ENCODE data around the gene DCPS.
"Not testable (repeated sequence)": the region's sequence is repeated elsewhere in the genome, so short reads cannot be mapped to it uniquely, and the experiment has no call there.

The DCPS gene

DNA sequence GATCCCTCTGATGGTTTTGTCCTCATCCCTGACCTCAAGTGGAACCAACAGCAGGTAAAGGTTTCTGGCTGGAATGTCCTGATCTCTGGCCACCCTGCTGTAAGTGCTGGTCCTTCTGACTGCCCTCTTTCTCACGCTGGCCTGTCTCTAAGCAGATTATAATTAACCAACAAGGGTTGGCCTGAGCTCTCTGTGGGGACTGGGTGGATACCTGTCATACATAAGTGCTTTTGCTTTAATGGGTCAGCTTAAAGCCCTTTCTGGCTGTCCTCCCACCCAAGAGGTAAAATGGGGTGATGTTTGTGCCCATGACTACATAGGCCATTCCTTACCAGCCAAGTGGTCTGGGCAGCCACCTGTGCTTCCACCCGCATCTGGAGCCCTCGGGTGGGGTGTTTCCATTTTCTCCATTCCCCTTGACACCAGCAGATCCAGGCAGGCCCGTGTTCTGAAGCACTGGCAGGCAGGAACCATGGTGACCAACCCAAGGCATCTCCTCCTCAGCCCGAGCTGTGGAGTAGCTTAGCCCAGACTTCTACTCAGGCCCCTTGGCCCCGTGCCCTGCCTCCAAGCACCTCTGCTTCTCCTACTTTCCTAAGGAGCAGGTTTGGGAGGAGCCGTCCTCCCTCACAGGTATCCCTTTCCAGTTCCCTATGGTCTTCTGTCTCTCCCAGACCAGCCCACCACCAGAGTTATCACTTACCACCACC is 34.6 kb downstream of the DCPS start:
- Mint-ChIP-seq H3K27ac (peak overlapping the region; percentile 2), H3K4me3 (no peak overlapping the region), H3K27me3 (no peaks in the 10 kb centered on the region), H3K4me1 (peaks cover 9% of the 10 kb centered on the region in 2 donors), H3K9me3 (no peaks in the 10 kb centered on the region), H3K36me3 (peaks cover 35 to 81% of the 10 kb centered on the region in 2 donors)
- DNase-seq (no peak), ATAC-seq (replicated peaks) (no peak)

DNA sequence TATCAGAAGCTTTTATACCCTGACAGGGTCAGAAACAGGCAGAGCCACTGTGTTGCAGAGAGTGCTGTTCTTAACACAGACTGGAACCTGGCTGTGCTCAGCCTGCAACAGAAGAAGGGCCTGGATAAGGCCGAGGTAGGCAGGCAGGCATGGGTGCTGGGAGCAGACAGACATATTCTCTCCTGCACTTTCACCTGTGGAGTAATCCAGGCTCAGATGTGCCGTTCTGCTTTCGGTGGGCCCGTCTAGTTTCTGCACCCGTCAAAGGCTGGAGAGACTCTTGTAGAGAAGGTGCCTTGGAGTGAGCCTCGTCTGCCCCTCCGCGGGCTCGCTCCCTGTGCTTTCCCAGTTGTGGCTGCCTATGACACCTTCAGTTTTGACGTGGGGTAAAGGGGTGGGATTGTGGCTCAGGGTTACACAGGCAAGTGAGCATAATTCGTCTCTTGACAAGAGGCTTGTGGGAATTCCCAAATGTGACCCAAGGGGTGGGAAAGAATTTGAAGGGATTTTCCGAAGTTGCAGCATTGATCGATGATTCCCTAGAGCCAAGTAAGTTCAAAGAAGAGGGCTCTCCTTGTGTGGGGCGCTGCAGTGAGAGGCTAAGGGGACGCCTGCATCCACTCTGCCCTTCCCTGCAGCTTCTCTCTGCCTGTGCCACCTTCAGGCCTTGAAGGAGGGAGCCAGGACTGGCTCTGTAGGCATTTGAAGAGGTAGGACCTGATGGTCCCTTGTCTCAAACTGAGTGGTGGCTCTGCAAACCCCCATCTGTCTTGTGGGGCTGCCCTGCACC is 35.4 kb downstream of the DCPS start:
- ATAC-seq (replicated peaks), result no peak
- no peak for DNase-seq
- H3K36me3 Mint-ChIP-seq, result peaks cover 35 to 83% of the 10 kb centered on the region in 2 donors
- no peaks in the 10 kb centered on the region for H3K9me3 Mint-ChIP-seq
- no peaks in the 10 kb centered on the region for H3K27me3 Mint-ChIP-seq
- H3K4me1 Mint-ChIP-seq, result peaks cover 9% of the 10 kb centered on the region in 2 donors
- H3K27ac Mint-ChIP-seq, result peak overlapping the region; percentile 20
- no peak overlapping the region for H3K4me3 Mint-ChIP-seq

GRCh38 chr11:126339863-126340434 is 36.1 kb downstream of the DCPS start:
- H3K27ac Mint-ChIP-seq, result no peak overlapping the region
- no peak for DNase-seq
- H3K9me3 Mint-ChIP-seq, result no peaks in the 10 kb centered on the region
- no peak overlapping the region for H3K4me3 Mint-ChIP-seq
- no peaks in the 10 kb centered on the region for H3K27me3 Mint-ChIP-seq
- H3K36me3 Mint-ChIP-seq, result peaks cover 41 to 85% of the 10 kb centered on the region in 2 donors
- no peak for ATAC-seq (replicated peaks)
- H3K4me1 Mint-ChIP-seq, result peaks cover 8 to 9% of the 10 kb centered on the region in 2 donors

DNA sequence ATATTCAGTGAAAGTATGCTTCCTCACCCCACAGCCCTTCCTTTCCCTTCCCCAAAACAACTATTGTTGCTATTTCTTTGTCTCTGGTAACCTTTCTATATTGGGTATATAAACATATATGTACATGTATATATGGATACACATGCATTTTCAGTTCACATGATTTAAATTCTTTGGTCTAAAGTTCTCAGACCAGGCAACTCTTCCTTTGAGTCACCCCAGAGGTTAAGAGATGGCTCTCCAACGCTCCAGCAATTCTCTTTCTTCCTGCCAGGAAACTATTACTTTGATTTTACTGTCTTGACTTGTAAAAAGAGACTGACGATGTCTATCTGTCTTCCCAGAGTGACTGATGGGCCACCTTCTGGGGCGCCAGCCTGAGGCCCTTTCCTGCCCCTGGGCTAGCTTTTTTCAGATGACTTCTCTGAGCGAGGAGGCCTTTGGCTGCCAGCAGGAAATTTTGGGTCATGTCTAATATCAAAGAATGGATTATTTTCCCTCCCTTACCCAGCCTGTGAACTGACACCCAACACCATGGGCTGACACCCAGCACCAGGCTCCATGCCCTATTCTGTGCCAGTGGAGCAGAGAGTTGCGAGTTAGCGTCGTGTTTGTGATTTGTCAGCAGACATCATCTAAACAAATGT is 37.2 kb downstream of the DCPS start:
- Mint-ChIP-seq H3K27ac (no peak overlapping the region), H3K9me3 (no peaks in the 10 kb centered on the region), H3K36me3 (peaks cover 49 to 87% of the 10 kb centered on the region in 2 donors), H3K27me3 (no peaks in the 10 kb centered on the region), H3K4me3 (no peak overlapping the region), H3K4me1 (peaks cover 6 to 18% of the 10 kb centered on the region in 2 donors)
- DNase-seq (no peak), ATAC-seq (replicated peaks) (no peak)

DNA sequence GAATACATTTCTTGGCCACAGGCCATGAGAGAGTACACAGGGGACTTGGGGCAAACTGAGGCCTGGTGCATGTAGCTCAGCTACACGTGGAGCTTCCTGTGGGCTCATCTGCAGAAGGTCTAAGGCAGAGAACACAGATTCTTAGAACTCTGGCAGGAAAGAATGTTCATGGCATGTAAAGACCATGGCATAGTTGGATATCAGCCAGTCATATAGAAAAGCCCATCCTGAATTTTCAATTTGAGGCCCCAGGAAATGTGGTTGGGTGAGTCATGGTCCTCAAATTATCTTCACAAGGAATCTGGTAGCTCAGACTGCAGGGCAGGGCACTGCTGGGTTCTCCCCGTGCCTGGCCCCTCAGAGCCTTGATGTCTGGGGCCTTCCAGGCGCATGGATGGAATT is 37.9 kb downstream of the DCPS start:
- Mint-ChIP-seq H3K4me1 (peaks cover 0 to 13% of the 10 kb centered on the region in 2 donors), H3K36me3 (peaks cover 50 to 83% of the 10 kb centered on the region in 2 donors), H3K4me3 (no peak overlapping the region), H3K9me3 (no peaks in the 10 kb centered on the region), H3K27ac (no peak overlapping the region), H3K27me3 (no peaks in the 10 kb centered on the region)
- ATAC-seq (replicated peaks), result no peak
- no peak for DNase-seq

DNA sequence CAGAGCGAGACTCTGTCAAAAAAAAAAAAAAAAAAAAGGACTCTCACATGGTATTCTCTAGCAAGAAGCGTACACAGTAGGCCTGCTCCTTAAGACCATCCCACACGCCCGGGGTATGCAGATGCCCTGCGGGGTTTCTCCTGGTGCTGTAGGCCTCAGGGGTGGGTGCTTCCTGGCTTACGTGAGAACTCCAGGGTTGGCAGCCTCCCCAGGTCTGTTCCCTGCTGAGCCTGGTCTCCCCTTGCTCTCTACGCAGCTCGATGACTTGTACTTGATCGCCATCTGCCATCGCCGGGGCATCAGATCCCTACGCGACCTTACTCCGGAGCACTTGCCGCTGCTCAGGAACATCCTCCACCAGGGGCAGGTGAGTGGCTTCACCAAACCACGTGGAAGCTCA is 39.2 kb downstream of the DCPS start:
- H3K36me3 Mint-ChIP-seq, result peaks cover 53 to 79% of the 10 kb centered on the region in 2 donors
- H3K27ac Mint-ChIP-seq, result no peak overlapping the region

DNA sequence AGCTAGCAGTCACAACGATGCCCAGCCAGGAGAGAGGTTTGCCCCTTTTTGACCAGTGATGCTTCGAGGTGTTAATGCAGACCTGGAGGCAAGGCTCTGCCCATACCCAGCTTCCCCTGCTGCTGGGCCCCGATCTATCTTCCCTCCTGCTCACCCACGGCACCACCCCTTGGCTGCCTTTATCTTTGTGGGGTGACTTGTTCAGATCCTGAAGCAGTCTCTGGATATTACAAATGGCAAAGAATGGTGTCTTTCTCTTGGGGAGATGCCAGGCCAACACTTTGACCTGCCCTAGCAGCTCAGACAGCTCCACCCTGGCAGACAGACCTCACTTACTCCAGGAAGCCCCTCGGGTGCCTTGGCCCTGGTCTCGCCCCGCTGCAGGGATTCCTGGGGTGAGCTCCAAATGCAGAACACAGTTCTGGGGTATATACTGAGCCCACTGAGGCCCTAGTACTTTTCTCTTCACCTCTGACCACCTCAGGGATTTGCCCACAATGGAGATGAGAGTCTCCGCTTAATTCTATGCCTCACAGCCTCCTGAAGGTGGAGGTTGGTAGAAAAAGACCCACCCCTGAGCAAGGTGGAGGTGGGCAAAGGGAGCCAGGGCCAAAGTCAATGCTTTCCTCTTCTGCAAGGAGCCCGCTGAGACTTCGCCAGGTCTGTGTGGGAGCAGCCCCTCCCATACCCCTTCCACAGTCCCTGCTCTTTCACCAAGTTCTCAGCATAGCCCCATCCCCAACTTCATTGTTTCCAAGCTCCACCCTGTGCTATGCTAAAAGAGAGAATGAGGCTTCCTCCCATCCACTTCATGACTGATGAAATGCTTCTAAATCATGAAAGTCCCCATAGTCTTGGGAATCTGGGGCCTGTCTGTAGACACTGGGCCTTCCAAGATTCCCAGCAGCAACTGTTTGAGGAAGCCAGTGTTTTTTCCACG is 40.6 kb downstream of the DCPS start:
- no peak for DNase-seq
- Mint-ChIP-seq H3K9me3 (no peaks in the 10 kb centered on the region), H3K36me3 (peaks cover 49 to 79% of the 10 kb centered on the region in 2 donors), H3K4me3 (no peak overlapping the region), H3K27me3 (no peaks in the 10 kb centered on the region), H3K4me1 (peaks cover 0 to 12% of the 10 kb centered on the region in 2 donors), H3K27ac (no peak overlapping the region)
- no peak for ATAC-seq (replicated peaks)

More for the DNA sequence above, 39.2 kb downstream of the DCPS start:
- H3K4me3 Mint-ChIP-seq, result no peak overlapping the region
- ATAC-seq (replicated peaks) (no peak), DNase-seq (no peak)
- no peaks in the 10 kb centered on the region for H3K9me3 Mint-ChIP-seq
- peaks cover 0 to 12% of the 10 kb centered on the region in 2 donors for H3K4me1 Mint-ChIP-seq
- H3K27me3 Mint-ChIP-seq, result no peaks in the 10 kb centered on the region

DNA sequence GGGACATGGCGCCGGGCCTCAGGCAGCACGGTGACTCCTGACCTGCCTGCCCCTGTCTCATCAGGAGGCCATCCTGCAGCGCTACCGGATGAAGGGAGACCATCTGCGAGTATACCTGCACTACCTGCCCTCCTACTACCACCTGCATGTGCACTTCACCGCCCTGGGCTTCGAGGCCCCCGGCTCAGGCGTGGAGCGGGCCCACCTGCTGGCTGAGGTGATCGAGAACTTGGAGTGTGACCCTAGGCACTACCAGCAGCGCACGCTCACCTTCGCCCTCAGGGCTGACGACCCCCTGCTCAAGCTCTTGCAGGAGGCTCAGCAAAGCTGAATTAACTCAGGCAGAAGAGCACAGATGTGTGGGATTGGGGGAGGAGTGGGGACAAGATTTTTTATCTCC is 41.4 kb downstream of the DCPS start:
- no peak for ATAC-seq (replicated peaks)
- Mint-ChIP-seq H3K9me3 (no peaks in the 10 kb centered on the region), H3K4me1 (peaks cover 0 to 12% of the 10 kb centered on the region in 2 donors), H3K36me3 (peaks cover 45 to 74% of the 10 kb centered on the region in 2 donors), H3K27me3 (no peaks in the 10 kb centered on the region), H3K4me3 (no peak overlapping the region), H3K27ac (no peak overlapping the region)
- no peak for DNase-seq

GRCh38 chr11:126345759-126346585 is 42.1 kb downstream of the DCPS start:
- DNase-seq (no peak), ATAC-seq (replicated peaks) (peak in 1 of 2 donors; percentile 33)
- peaks cover 48 to 76% of the 10 kb centered on the region in 2 donors for H3K36me3 Mint-ChIP-seq
- peaks cover 0 to 12% of the 10 kb centered on the region in 2 donors for H3K4me1 Mint-ChIP-seq
- no peak overlapping the region for H3K4me3 Mint-ChIP-seq
- no peaks in the 10 kb centered on the region for H3K9me3 Mint-ChIP-seq
- no peaks in the 10 kb centered on the region for H3K27me3 Mint-ChIP-seq
- peak overlapping the region; percentile 20 for H3K27ac Mint-ChIP-seq

DNA sequence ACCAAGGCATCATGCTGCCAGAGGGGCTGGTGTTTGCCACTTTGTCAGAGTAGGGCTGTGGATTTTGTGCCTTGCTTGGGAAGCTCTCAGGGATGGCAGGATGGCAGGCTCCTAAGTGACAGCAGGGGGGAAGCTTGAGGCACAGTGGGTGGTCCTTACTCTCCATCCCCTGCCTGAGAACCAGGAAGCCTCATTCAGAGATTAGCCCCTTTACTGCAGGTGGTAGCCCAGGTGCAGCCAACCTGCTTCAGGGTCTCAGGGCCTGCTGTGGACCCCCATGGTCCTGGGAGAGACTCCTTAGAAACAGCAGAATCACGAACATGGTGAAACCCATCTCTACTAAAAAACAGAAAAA is 42.7 kb downstream of the DCPS start:
- no peaks in the 10 kb centered on the region for H3K27me3 Mint-ChIP-seq
- DNase-seq (no peak), ATAC-seq (replicated peaks) (no peak)
- peaks cover 0 to 12% of the 10 kb centered on the region in 2 donors for H3K4me1 Mint-ChIP-seq
- H3K36me3 Mint-ChIP-seq, result peaks cover 45 to 70% of the 10 kb centered on the region in 2 donors
- no peak overlapping the region for H3K27ac Mint-ChIP-seq
- H3K4me3 Mint-ChIP-seq, result no peak overlapping the region
- no peaks in the 10 kb centered on the region for H3K9me3 Mint-ChIP-seq

- not testable (repeated sequence) for H3K27me3 Mint-ChIP-seq; H3K9me3 Mint-ChIP-seq; ATAC-seq (replicated peaks); H3K27ac Mint-ChIP-seq; DNase-seq; H3K4me3 Mint-ChIP-seq
- Mint-ChIP-seq H3K4me1 (peaks cover 0 to 12% of the 10 kb centered on the region in 2 donors), H3K36me3 (peaks cover 45 to 66% of the 10 kb centered on the region in 2 donors)
Observed at GRCh38 chr11:126346946-126347345, 43.1 kb downstream of the DCPS start.

- peaks cover 37 to 60% of the 10 kb centered on the region in 2 donors for H3K36me3 Mint-ChIP-seq
- peak overlapping the region; percentile 82 for H3K27ac Mint-ChIP-seq
- H3K27me3 Mint-ChIP-seq, result no peaks in the 10 kb centered on the region
- no peaks in the 10 kb centered on the region for H3K9me3 Mint-ChIP-seq
- no peak overlapping the region for H3K4me3 Mint-ChIP-seq
- DNase-seq (no peak), ATAC-seq (replicated peaks) (no peak)
- H3K4me1 Mint-ChIP-seq, result peaks cover 6 to 20% of the 10 kb centered on the region in 2 donors
Observed at GRCh38 chr11:126347751-126348668, 44.1 kb downstream of the DCPS start.

Measured in stimulated activated naive B cell treated with anti-CD40 and anti-IgM and Interleukin-4, amounts not matched to agents 10 μg/mL and 1 μg/mL and 100 μg/mL, for 72 hours (primary cell).